Loucy (cell line): ENCODE data around the gene ARPC4.
A peak's percentile ranks its signal among the peaks of the same experiment; 100 is the strongest.

Source experiments
- H2AFZ ChIP-seq: fragments of 200-600 bp; sonication (generic); 2 replicates; pipeline ENCODE4 v1.6.0; 2016; ENCODE audit warnings: antibody characterized with exemption, mild to moderate bottlenecking, low read length, moderate library complexity
- H3F3A ChIP-seq: fragments of 200-600 bp; 2 replicates; pipeline ENCODE4 v1.6.0; 2016; ENCODE audit warnings: antibody characterized with exemption, low read depth, mild to moderate bottlenecking
- H3K27me3 ChIP-seq: fragments of 200-600 bp; sonication (generic); 2 replicates; pipeline ENCODE4 v1.6.1; 2014; ENCODE audit warnings: low read length, mild to moderate bottlenecking; ENCODE audit not compliant: insufficient read depth, poor library complexity, severe bottlenecking
- H3K36me3 ChIP-seq: fragments of 200-600 bp; sonication (generic); 2 replicates; pipeline ENCODE4 v1.6.1; 2016; ENCODE audit warnings: low read length; ENCODE audit not compliant: insufficient read depth
- H3K4me1 ChIP-seq: fragments of 200-600 bp; sonication (generic); 2 replicates; pipeline ENCODE4 v1.5.1; 2014; ENCODE audit warnings: low read length, mild to moderate bottlenecking; ENCODE audit not compliant: insufficient read depth, poor library complexity, severe bottlenecking
- H3K4me2 ChIP-seq: fragments of 200-600 bp; sonication (generic); 2 replicates; pipeline ENCODE4 v1.6.0; 2014; ENCODE audit warnings: antibody characterized with exemption, low read length, low read depth, mild to moderate bottlenecking; ENCODE audit not compliant: poor library complexity, severe bottlenecking
- H3K4me3 ChIP-seq: fragments of 200-600 bp; sonication (generic); 2 replicates; pipeline ENCODE4 v1.5.1; 2014; ENCODE audit warnings: low read length, mild to moderate bottlenecking, mixed read lengths; ENCODE audit not compliant: poor library complexity, severe bottlenecking
- H3K79me2 ChIP-seq: fragments of 200-600 bp; sonication (generic); 2 replicates; pipeline ENCODE4 v1.6.1; 2014; ENCODE audit warnings: low read length; ENCODE audit not compliant: insufficient read depth
- H3K9ac ChIP-seq: fragments of 200-600 bp; sonication (generic); 2 replicates; pipeline ENCODE4 v1.6.0; 2014; ENCODE audit warnings: mild to moderate bottlenecking, low read depth, low read length, moderate library complexity; ENCODE audit not compliant: poor library complexity, severe bottlenecking
- H3K9me2 ChIP-seq: fragments of 200-600 bp; sonication (generic); replicated peaks from 2 replicates; pipeline ENCODE4 v1.6.1; 2016; ENCODE audit warnings: low read depth, low read length, mixed read lengths
- H3K9me3 ChIP-seq: fragments of 200-600 bp; sonication (generic); 2 replicates; pipeline ENCODE4 v1.6.1; 2014; ENCODE audit warnings: mild to moderate bottlenecking, antibody characterized with exemption, low read length, low read depth; ENCODE audit not compliant: insufficient read depth
- H4K20me1 ChIP-seq: fragments of 200-600 bp; sonication (generic); 2 replicates; pipeline ENCODE4 v1.6.0; 2014; ENCODE audit warnings: antibody characterized with exemption, low read length, mild to moderate bottlenecking; ENCODE audit not compliant: insufficient read depth, poor library complexity, severe bottlenecking
- CTCF ChIP-seq: fragments of 200-600 bp; sonication (generic); conservative IDR thresholded peaks from 2 replicates; pipeline ENCODE4 v1.5.1; 2014; ENCODE audit warnings: mild to moderate bottlenecking, antibody characterized with exemption, low read length
- EZH2phosphoT487 ChIP-seq: fragments of 200-600 bp; IDR thresholded peaks from 2 replicates; pipeline ENCODE4 v1.6.1; 2018; ENCODE audit warnings: antibody characterized with exemption, mild to moderate bottlenecking, moderate library complexity, borderline replicate concordance

The ARPC4 gene

GRCh38 chr3:9779075-9779593, 13.7 kb upstream of the ARPC4 start:
- TF ChIP-seq EZH2phosphoT487 (no peak), CTCF (no peak)
- Histone ChIP-seq H3K79me2 (peaks cover 4% of the 10 kb centered on the region; the same call in 1 of the 2 replicates), H3F3A (peaks cover 13% of the 10 kb centered on the region), H3K36me3 (peaks cover 3% of the 10 kb centered on the region; the same call in 1 of the 2 replicates), H3K4me1 (peaks cover 60% of the 10 kb centered on the region), H3K9me2 (no peaks in the 10 kb centered on the region), H4K20me1 (no peaks in the 10 kb centered on the region), H3K9me3 (no peaks in the 10 kb centered on the region), H3K27me3 (no peaks in the 10 kb centered on the region), H2AFZ (no peak overlapping the region), H3K4me3 (peak overlapping the region; percentile 61), H3K9ac (peak overlapping the region; percentile 75), H3K4me2 (peak overlapping the region; percentile 92)

- TF ChIP-seq EZH2phosphoT487 (no peak), CTCF (no peak)
- Histone ChIP-seq H3K4me3 (peak overlapping the region; percentile 61), H3K9me2 (no peaks in the 10 kb centered on the region), H3K9ac (peak overlapping the region; percentile 75), H3K79me2 (peaks cover 4% of the 10 kb centered on the region; the same call in 1 of the 2 replicates), H3K9me3 (no peaks in the 10 kb centered on the region), H4K20me1 (no peaks in the 10 kb centered on the region), H2AFZ (0 out of 2 replicates have a peak overlapping the region, but pooled peaks have one; percentile 12), H3K36me3 (peaks cover 3% of the 10 kb centered on the region; the same call in 1 of the 2 replicates), H3F3A (peaks cover 13% of the 10 kb centered on the region), H3K4me2 (peak overlapping the region; percentile 92), H3K4me1 (peaks cover 60% of the 10 kb centered on the region), H3K27me3 (no peaks in the 10 kb centered on the region)
These were observed 13.0 kb upstream of the ARPC4 start for GRCh38 chr3:9779721-9780457.

GRCh38 chr3:9780458-9780812, 12.4 kb upstream of the ARPC4 start:
- Histone ChIP-seq H4K20me1 (no peaks in the 10 kb centered on the region), H3K36me3 (peaks cover 3% of the 10 kb centered on the region; the same call in 1 of the 2 replicates), H3K9me3 (no peaks in the 10 kb centered on the region), H3K4me3 (peak overlapping the region; percentile 61), H3F3A (peaks cover 13% of the 10 kb centered on the region), H3K27me3 (no peaks in the 10 kb centered on the region), H3K79me2 (peaks cover 4% of the 10 kb centered on the region; the same call in 1 of the 2 replicates), H2AFZ (no peak overlapping the region), H3K4me1 (peaks cover 60% of the 10 kb centered on the region), H3K9ac (peak overlapping the region; percentile 75), H3K9me2 (no peaks in the 10 kb centered on the region), H3K4me2 (peak overlapping the region; percentile 92)
- TF ChIP-seq EZH2phosphoT487 = no peak
- no peak for TF ChIP-seq CTCF
